ENCODE results near the gene CPB1.
A peak's percentile ranks its signal among the peaks of the same experiment; 100 is the strongest.

- TF ChIP-seq GATA2 (IDR thresholded peaks at IDR 0.05; ENCODE audit: low read depth, low read length) (peak; percentile 10; the same call in 1 of the 2 replicates), GATA3 (IDR thresholded peaks at IDR 0.05; ENCODE audit: low read depth, low read length) (no peak)
Observed at GRCh38 chr3:148865049-148865448, 37.4 kb downstream of the CPB1 start, which contains the start of gene CPA3.
